HepG2 (cell line): ENCODE results near the gene GCNT2. TPM values are rescaled to one million over a fixed set of nuclear protein-coding genes. Genes with fewer than 3 reads are reported as not detected.

Experiments used
- ATAC-seq: fragments of 200-7000 bp; cut with Tn5 transposase; 3 replicates; pipeline ENCODE4 v1.9.1; 2020; ENCODE audit warnings: mild to moderate bottlenecking, moderate library complexity
- BruUV-seq: library from RNA; stranded (reverse); fragments of 400-500 nt; replicated peaks from 2 replicates; lab custom pipeline; 2021; lab: Mats Ljungman, UMichigan
- CTCF ChIA-PET: fragments of 300-600 bp; formaldehyde crosslinking; extraction: SDS; loops from one replicate; lab custom pipeline; 2021; ENCODE audit warnings: low total read pairs, inconsistent platforms, low intra/inter-chr PET ratio; lab: Yijun Ruan, JAX
- POLR2A ChIA-PET: fragments of 350-600 bp; sonication (Branson Sonifier 250); formaldehyde crosslinking; loops from one replicate; lab custom pipeline; 2020; ENCODE audit warnings: antibody characterized with exemption, inconsistent platforms; lab: Yijun Ruan, JAX
- DNase-seq: peaks from one replicate; pipeline ENCODE4 v3.0.0-alpha.2; 2015; ENCODE audit warnings: low spot score
- FAIRE-seq: peaks from 3 replicates; lab custom pipeline; 2011; peaks lifted over from hg19 to GRCh38; lab: Jason Lieb, UNC
- H2AFZ ChIP-seq: one replicate; pipeline ENCODE4 v1.6.1; 2011; ENCODE audit warnings: low read length, inconsistent platforms
- H3K27ac ChIP-seq: fragments of 300-600 bp; 3 replicates; pipeline ENCODE4 v1.8.0; 2011; ENCODE audit warnings: mixed run types, mild to moderate bottlenecking, mixed read lengths, low read length, inconsistent platforms; ENCODE audit not compliant: insufficient read depth; ENCODE audit errors: extremely low read length
- H3K27me3 ChIP-seq, 2 experiments: fragments of 200-600 bp in 1 of 2; 2 replicates in 1 of 2; 3 replicates in 1 of 2; pipeline versions ENCODE4 v1.6.0 to v1.8.0; 2011; ENCODE audit warnings: low read length in 2 of 2, mild to moderate bottlenecking in 2 of 2, moderate library complexity in 2 of 2, inconsistent platforms in 1 of 2; ENCODE audit not compliant: insufficient read depth in 2 of 2, control insufficient read depth in 1 of 2
- H3K36me3 ChIP-seq, 2 experiments: fragments of 200-600 bp in 1 of 2; replicated peaks in 1 of 2; 2 replicates in 1 of 2; 3 replicates in 1 of 2; pipeline versions ENCODE4 v1.5.1 to v1.8.0; 2011; ENCODE audit warnings: low read length in 2 of 2, inconsistent platforms in 1 of 2; ENCODE audit not compliant: insufficient read depth in 2 of 2, control insufficient read depth in 1 of 2
- H3K4me1 ChIP-seq: 2 replicates; pipeline ENCODE4 v1.5.1; 2012; ENCODE audit warnings: low read length, inconsistent platforms; ENCODE audit not compliant: insufficient read depth
- H3K4me2 ChIP-seq: 2 replicates; pipeline ENCODE4 v1.6.0; 2011; ENCODE audit warnings: low read depth, low read length, inconsistent platforms
- H3K4me3 ChIP-seq, 3 experiments: fragments of 200-600 bp in 1 of 3; sonication (generic), shearing (Covaris generic) in 1 of 3; replicated peaks in 1 of 3; 2 replicates each; pipeline ENCODE4 v1.5.1; 2011 to 2016; ENCODE audit warnings: low read length in 3 of 3, inconsistent platforms in 2 of 3, low read depth in 2 of 3, mild to moderate bottlenecking in 2 of 3, control low read depth in 1 of 3, mixed read lengths in 1 of 3; ENCODE audit not compliant: insufficient read depth in 1 of 3
- H3K79me2 ChIP-seq: one replicate; pipeline ENCODE4 v1.6.1; 2011; ENCODE audit warnings: low read length, inconsistent platforms; ENCODE audit not compliant: insufficient read depth
- H3K9ac ChIP-seq: 2 replicates; pipeline ENCODE4 v1.6.0; 2011; ENCODE audit warnings: mild to moderate bottlenecking, low read depth, low read length, inconsistent platforms; ENCODE audit not compliant: insufficient read depth
- H3K9me3 ChIP-seq: 2 replicates; pipeline ENCODE4 v1.5.1; 2012; ENCODE audit warnings: mild to moderate bottlenecking, low read length
- H4K20me1 ChIP-seq: 2 replicates; pipeline ENCODE4 v1.6.0; 2011; ENCODE audit warnings: inconsistent platforms, mild to moderate bottlenecking, low read length, moderate library complexity; ENCODE audit not compliant: insufficient read depth
- CBX2 ChIP-seq, 2 experiments: fragments of 200-600 bp in 1 of 2; sonication (generic); formaldehyde crosslinking in 1 of 2; IDR thresholded peaks; 2 replicates each; pipeline versions ENCODE4 v1.7.0 to v1.8.1; 2018 to 2022; ENCODE audit warnings: low read depth in 2 of 2, low read length in 1 of 2, mild to moderate bottlenecking in 1 of 2, missing genetic modification reagents in 1 of 2
- PHB2 ChIP-seq: fragments of 450-650 bp; IDR thresholded peaks from 2 replicates; pipeline ENCODE4 v1.6.1; 2018; ENCODE audit not compliant: partially characterized antibody
- TARDBP ChIP-seq: sonication (generic); formaldehyde crosslinking; IDR thresholded peaks from 2 replicates; pipeline ENCODE4 v1.8.0; 2022; ENCODE audit warnings: mild to moderate bottlenecking, missing genetic modification reagents
- THAP11 ChIP-seq: IDR thresholded peaks from 2 replicates; pipeline ENCODE4 v1.6.1; 2016; ENCODE audit warnings: missing biosample characterization, missing genetic modification reagents
- WIZ ChIP-seq: sonication (generic); formaldehyde crosslinking; IDR thresholded peaks from 2 replicates; pipeline ENCODE4 v1.5.1; 2020; ENCODE audit warnings: mild to moderate bottlenecking, missing genetic modification reagents
- ZBED4 ChIP-seq: sonication (generic); formaldehyde crosslinking; IDR thresholded peaks from 2 replicates; pipeline ENCODE4 v1.4.0; 2020; ENCODE audit warnings: missing genetic modification reagents, borderline replicate concordance
- WGBS: methylation state at CpG from one replicate; pipeline ENCODE4 v1.1.6; 2017; ENCODE audit warnings: low lambda C conversion rate; 5-methylcytosine and 5-hydroxymethylcytosine counted together
- in situ Hi-C: cut with HindIII; loops from 2 replicates; pipeline ENCODE4 v1.10.0; 2017; ENCODE audit warnings: low pct_unique_long_range_greater_than_20kb; ENCODE audit not compliant: extremely low pct_ligation_motif_present
- intact Hi-C: fragments of 100-400 bp; cut with micrococcal nuclease; formaldehyde crosslinking; loops from one replicate; pipeline ENCODE4 v1.10.0; 2022; ENCODE audit not compliant: unreplicated experiment
- polyA plus RNA-seq, 8 experiments: library from polyadenylated mRNA; depleted of rRNA in 3 of 8; stranded (reverse) in 7 of 8; unstranded in 1 of 8; fragments of >200 nt; fragmentation: Illumina TruSeq in 4 of 8; extraction: Trizol in 4 of 8; gene quantifications; 2 replicates each; pipeline versions ENCODE4 v1.2.1 to v1.2.3, GENCODE V29; 2011 to 2016; ENCODE audit warnings: low read depth in 4 of 8, missing spikeins in 1 of 8, mixed read lengths in 1 of 8; ENCODE audit not compliant: insufficient read depth in 1 of 8
- total RNA-seq, 5 experiments: library from RNA; depleted of rRNA; stranded (reverse); fragments of >200 nt; fragmentation: Illumina TruSeq; extraction: Trizol; gene quantifications; 2 replicates each; pipeline ENCODE4 v1.2.3, GENCODE V29; 2016; ENCODE audit warnings: low read depth in 1 of 5

Gene GCNT2
- total and polyA plus RNA-seq, 2 of the 13 experiments (the other 11 are each of a cell fraction or from before 2014, with no cell fraction given) = 11.8 to 31.9 TPM

- no peak for DNase-seq
- no peak overlapping the region for H2AFZ ChIP-seq
- in situ Hi-C loops = no loop called here
- no peaks in the 10 kb centered on the region for H3K4me1 ChIP-seq
- H3K79me2 ChIP-seq = no peaks in the 10 kb centered on the region
- no peaks in the 10 kb centered on the region for H3K27me3 ChIP-seq
- CTCF ChIA-PET = no interaction called here
- H3K9me3 ChIP-seq = no peaks in the 10 kb centered on the region
- peaks cover 3% of the 10 kb centered on the region in 2 experiments; a peak in 3 of 5 replicates for H3K36me3 ChIP-seq
- TF ChIP-seq WIZ (CRISPR knock-in tag) (no peak), THAP11 (CRISPR knock-in tag) (no peak), ZBED4 (CRISPR knock-in tag) (no peak), CBX2 (IDR thresholded peaks at IDR 0.05; ENCODE audit: low read depth, low read length) (no peak), CBX2 (CRISPR knock-in tag; IDR thresholded peaks at IDR 0.05; ENCODE audit: low read depth) (no peak), TARDBP (no peak), PHB2 (no peak)
- TF ChIP-seq, all 625 proteins: peak for 0
- intact Hi-C loops = no loop called here
- BruUV-seq = no TSS peak
- WGBS = 94% methylated on average over 4 of the region's 4 CpGs
- FAIRE-seq (peak; percentile 32), ATAC-seq (no peak)
- Histone ChIP-seq H3K9ac (no peak overlapping the region), H4K20me1 (peaks cover 3% of the 10 kb centered on the region; the same call in 1 of the 2 replicates), H3K4me3 (no peak overlapping the region), H3K4me2 (no peak overlapping the region), H3K27ac (no peak overlapping the region)
- POLR2A ChIA-PET = no interaction called here
Measured at GRCh38 chr6:10576226-10576625, 55.1 kb downstream of the GCNT2 start.
